Measurements from ENCODE around the gene NKAIN2.
"Not testable (repeated sequence)": the region's sequence is repeated elsewhere in the genome, so short reads cannot be mapped to it uniquely, and the experiment has no call there.

Gene NKAIN2

DNA sequence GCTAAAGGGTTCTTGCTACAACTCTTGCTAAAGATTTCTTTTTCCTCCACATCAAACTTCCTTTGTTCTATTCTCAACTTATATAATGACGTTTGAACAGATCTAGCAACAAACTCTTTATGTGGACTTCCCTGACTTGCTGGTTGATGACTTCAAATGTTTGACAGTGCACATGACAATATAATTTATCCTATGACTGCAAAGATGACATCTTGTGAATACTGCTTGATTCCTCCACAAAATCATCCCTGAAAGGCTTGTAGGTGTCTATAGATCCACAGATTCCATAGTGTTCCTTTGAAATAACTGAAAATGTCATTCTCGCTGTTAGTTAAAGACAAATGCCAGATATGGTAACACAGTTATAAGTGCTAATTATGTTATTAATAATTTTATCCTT, 478.9 kb downstream of the NKAIN2 start:
- H3K4me1 ChIP-seq (ENCODE audit: insufficient read depth, low read length): no peaks in the 10 kb centered on the region
- H3K27me3 ChIP-seq (ENCODE audit: insufficient read depth, low read length): no peaks in the 10 kb centered on the region
- H3K9me3 ChIP-seq (ENCODE audit: low read length): no peaks in the 10 kb centered on the region
- H3K4me3 ChIP-seq (ENCODE audit: low read length): no peak overlapping the region
- H2AFZ ChIP-seq (ENCODE audit: low read depth, low read length): no peak overlapping the region
- no peaks in the 10 kb centered on the region for H3K36me3 ChIP-seq (ENCODE audit: insufficient read depth, low read length)

DNA sequence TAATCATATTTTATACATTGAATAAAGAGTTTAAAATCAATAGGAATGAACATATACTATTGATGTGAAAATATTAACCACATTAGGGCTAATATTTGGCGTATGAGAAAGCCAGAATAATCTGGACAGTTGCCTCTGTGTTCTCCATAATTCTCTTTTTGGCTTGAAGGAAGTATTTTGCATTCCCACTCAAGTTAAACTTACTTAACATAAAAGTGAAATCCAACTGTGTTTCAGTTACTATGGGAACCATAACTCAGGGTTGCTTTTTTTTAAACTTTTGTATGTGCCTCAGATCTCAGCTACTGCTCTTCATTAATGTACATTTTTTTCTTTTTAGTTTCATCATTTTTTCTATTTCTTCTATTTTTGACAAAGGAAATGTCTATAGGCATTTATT, 479.8 kb downstream of the NKAIN2 start:
- Histone ChIP-seq H3K9me3 (ENCODE audit: low read length) (no peaks in the 10 kb centered on the region), H3K4me3 (ENCODE audit: low read length) (no peak overlapping the region), H3K27me3 (ENCODE audit: insufficient read depth, low read length) (no peaks in the 10 kb centered on the region), H3K36me3 (ENCODE audit: insufficient read depth, low read length) (no peaks in the 10 kb centered on the region), H2AFZ (ENCODE audit: low read depth, low read length) (no peak overlapping the region), H3K4me1 (ENCODE audit: insufficient read depth, low read length) (no peaks in the 10 kb centered on the region)

GRCh38 chr6:124285146-124285545, 481.5 kb downstream of the NKAIN2 start:
- H3K9me3 ChIP-seq (ENCODE audit: low read length): no peaks in the 10 kb centered on the region
- H3K4me3 ChIP-seq (ENCODE audit: low read length): no peak overlapping the region
- no peaks in the 10 kb centered on the region for H3K4me1 ChIP-seq (ENCODE audit: insufficient read depth, low read length)
- H3K27me3 ChIP-seq (ENCODE audit: insufficient read depth, low read length): no peaks in the 10 kb centered on the region
- H2AFZ ChIP-seq (ENCODE audit: low read depth, low read length): no peak overlapping the region
- no peaks in the 10 kb centered on the region for H3K36me3 ChIP-seq (ENCODE audit: insufficient read depth, low read length)

DNA sequence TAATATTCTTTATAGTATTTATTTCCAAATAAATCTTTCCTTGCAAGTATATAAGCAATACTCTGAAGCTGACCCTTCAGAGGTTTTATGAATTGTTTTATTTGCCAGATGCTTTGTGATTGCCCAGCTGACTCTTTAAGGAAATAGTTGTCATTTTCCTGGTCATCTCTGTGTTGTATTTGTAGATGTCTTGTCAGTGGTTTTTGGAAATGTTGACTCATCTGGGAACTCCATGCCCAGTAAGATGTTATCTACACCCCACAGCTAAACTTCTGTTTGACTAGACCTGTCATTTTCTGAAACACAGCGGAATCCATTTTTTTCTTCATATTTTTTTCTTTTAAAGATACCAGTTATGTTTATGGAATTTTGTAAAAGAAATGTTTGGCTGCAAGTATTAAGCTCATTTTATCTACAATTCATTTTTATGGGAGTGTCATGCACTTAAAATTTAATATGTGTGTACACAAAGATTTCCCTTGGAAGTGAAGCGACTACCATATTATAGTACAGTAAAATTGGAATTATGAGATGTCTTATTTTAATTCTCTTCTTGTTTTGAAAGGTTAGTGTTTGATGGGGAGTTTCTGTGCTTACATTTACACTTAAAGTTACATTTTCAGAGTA, 491.0 kb downstream of the NKAIN2 start:
- Histone ChIP-seq H3K9me3 (ENCODE audit: low read length) (no peaks in the 10 kb centered on the region), H2AFZ (ENCODE audit: low read depth, low read length) (no peak overlapping the region), H3K27me3 (ENCODE audit: insufficient read depth, low read length) (no peaks in the 10 kb centered on the region), H3K36me3 (ENCODE audit: insufficient read depth, low read length) (no peaks in the 10 kb centered on the region), H3K4me1 (ENCODE audit: insufficient read depth, low read length) (no peaks in the 10 kb centered on the region), H3K4me3 (ENCODE audit: low read length) (no peak overlapping the region)

- no peaks in the 10 kb centered on the region for H3K27me3 ChIP-seq (ENCODE audit: insufficient read depth, low read length)
- H3K36me3 ChIP-seq (ENCODE audit: insufficient read depth, low read length): no peaks in the 10 kb centered on the region
- H3K4me1 ChIP-seq (ENCODE audit: insufficient read depth, low read length): no peaks in the 10 kb centered on the region
- peaks cover 2% of the 10 kb centered on the region for H3K9me3 ChIP-seq (ENCODE audit: low read length)
- H3K4me3 ChIP-seq (ENCODE audit: low read length): no peak overlapping the region
- no peak overlapping the region for H2AFZ ChIP-seq (ENCODE audit: low read depth, low read length)
Observed at GRCh38 chr6:124297507-124297906, 493.8 kb downstream of the NKAIN2 start.

- Histone ChIP-seq H3K4me1 (ENCODE audit: insufficient read depth, low read length) (no peaks in the 10 kb centered on the region), H3K36me3 (ENCODE audit: insufficient read depth, low read length) (no peaks in the 10 kb centered on the region), H2AFZ (ENCODE audit: low read depth, low read length) (no peak overlapping the region)
Observed at GRCh38 chr6:124298730-124299129, 495.1 kb downstream of the NKAIN2 start.

GRCh38 chr6:124300907-124301306, 497.2 kb downstream of the NKAIN2 start:
- H3K4me1 ChIP-seq (ENCODE audit: insufficient read depth, low read length); H3K27me3 ChIP-seq (ENCODE audit: insufficient read depth, low read length); H2AFZ ChIP-seq (ENCODE audit: low read depth, low read length); H3K9me3 ChIP-seq (ENCODE audit: low read length); H3K4me3 ChIP-seq (ENCODE audit: low read length); H3K36me3 ChIP-seq (ENCODE audit: insufficient read depth, low read length): not testable (repeated sequence)

More at GRCh38 chr6:124298730-124299129, 495.1 kb downstream of the NKAIN2 start:
- Histone ChIP-seq H3K27me3 (ENCODE audit: insufficient read depth, low read length) (no peaks in the 10 kb centered on the region), H3K4me3 (ENCODE audit: low read length) (no peak overlapping the region), H3K9me3 (ENCODE audit: low read length) (peaks cover 2% of the 10 kb centered on the region)

DNA sequence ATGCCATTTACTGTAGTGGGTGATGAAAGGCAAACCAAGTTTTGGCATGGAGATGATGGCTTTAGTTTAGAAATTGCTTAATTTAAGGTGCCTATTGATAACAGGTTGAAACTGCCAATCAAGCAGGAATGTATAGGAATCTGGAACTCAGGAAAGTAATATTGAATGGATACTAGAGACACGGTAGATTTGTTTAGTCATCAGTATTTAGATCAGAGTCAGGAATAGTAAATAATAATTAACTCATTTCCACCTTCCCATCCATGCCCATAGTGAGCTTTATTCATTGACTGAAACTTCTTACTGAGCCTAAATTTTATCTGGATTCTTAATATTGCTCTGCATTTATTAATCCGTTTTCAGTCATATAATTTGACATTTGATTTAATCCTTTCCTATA, 500.3 kb downstream of the NKAIN2 start:
- Histone ChIP-seq H3K4me1 (ENCODE audit: insufficient read depth, low read length) (no peaks in the 10 kb centered on the region), H2AFZ (ENCODE audit: low read depth, low read length) (no peak overlapping the region), H3K4me3 (ENCODE audit: low read length) (no peak overlapping the region), H3K27me3 (ENCODE audit: insufficient read depth, low read length) (no peaks in the 10 kb centered on the region), H3K9me3 (ENCODE audit: low read length) (peaks cover 2% of the 10 kb centered on the region), H3K36me3 (ENCODE audit: insufficient read depth, low read length) (no peaks in the 10 kb centered on the region)

GRCh38 chr6:124310139-124310538, 506.5 kb downstream of the NKAIN2 start:
- Histone ChIP-seq H3K4me3 (ENCODE audit: low read length) (no peak overlapping the region), H3K36me3 (ENCODE audit: insufficient read depth, low read length) (no peaks in the 10 kb centered on the region), H3K27me3 (ENCODE audit: insufficient read depth, low read length) (no peaks in the 10 kb centered on the region), H3K9me3 (ENCODE audit: low read length) (no peaks in the 10 kb centered on the region), H2AFZ (ENCODE audit: low read depth, low read length) (no peak overlapping the region), H3K4me1 (ENCODE audit: insufficient read depth, low read length) (no peaks in the 10 kb centered on the region)

DNA sequence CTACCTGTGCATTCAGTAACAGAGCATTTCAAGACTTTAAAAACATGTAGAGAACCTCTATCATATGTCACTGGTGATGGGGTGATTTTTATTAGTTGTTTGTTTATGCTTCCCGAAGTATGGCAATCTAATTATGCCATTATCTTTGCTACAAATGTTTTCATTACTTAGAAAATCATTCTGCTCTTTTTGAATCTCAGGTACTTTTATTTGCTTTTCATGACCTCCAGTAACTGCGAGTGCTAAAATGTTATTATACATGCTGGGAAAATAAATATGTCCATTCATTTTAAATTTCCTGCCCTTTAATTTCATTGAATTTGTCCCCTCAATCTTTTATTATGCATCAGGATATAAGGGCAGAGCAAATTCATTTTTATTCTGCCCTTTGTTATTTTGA, 515.7 kb downstream of the NKAIN2 start:
- H3K27me3 ChIP-seq (ENCODE audit: insufficient read depth, low read length): no peaks in the 10 kb centered on the region
- H3K4me1 ChIP-seq (ENCODE audit: insufficient read depth, low read length): no peaks in the 10 kb centered on the region
- H2AFZ ChIP-seq (ENCODE audit: low read depth, low read length): no peak overlapping the region
- no peak overlapping the region for H3K4me3 ChIP-seq (ENCODE audit: low read length)
- no peaks in the 10 kb centered on the region for H3K36me3 ChIP-seq (ENCODE audit: insufficient read depth, low read length)
- no peaks in the 10 kb centered on the region for H3K9me3 ChIP-seq (ENCODE audit: low read length)

GRCh38 chr6:124324237-124324636, 520.6 kb downstream of the NKAIN2 start:
- Histone ChIP-seq H3K36me3 (ENCODE audit: insufficient read depth, low read length) (no peaks in the 10 kb centered on the region), H3K4me3 (ENCODE audit: low read length) (no peak overlapping the region)

DNA sequence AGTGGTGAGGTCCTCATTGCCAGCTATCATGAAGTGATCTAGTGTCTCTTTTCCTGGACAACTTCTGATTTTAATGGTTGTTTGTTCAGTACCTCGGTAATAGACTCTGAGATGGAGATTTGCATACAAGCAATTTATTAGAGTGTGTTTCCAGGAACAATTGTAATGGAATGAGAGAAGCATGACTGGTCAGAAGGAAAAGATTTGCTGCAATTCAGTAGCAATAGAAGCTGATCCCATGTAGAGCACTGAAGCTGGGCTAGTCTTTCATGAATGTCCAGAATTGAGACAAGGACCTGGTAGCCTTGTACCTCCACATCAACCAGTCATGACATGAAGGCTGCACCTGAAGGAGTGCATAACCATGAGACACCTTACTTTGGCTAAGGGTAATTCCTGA, 526.5 kb downstream of the NKAIN2 start:
- Histone ChIP-seq H3K9me3 (ENCODE audit: low read length) (no peaks in the 10 kb centered on the region), H2AFZ (ENCODE audit: low read depth, low read length) (no peak overlapping the region), H3K27me3 (ENCODE audit: insufficient read depth, low read length) (no peaks in the 10 kb centered on the region), H3K4me3 (ENCODE audit: low read length) (no peak overlapping the region), H3K36me3 (ENCODE audit: insufficient read depth, low read length) (no peaks in the 10 kb centered on the region), H3K4me1 (ENCODE audit: insufficient read depth, low read length) (no peaks in the 10 kb centered on the region)

More at GRCh38 chr6:124324237-124324636, 520.6 kb downstream of the NKAIN2 start:
- Histone ChIP-seq H2AFZ (ENCODE audit: low read depth, low read length) (no peak overlapping the region), H3K9me3 (ENCODE audit: low read length) (no peaks in the 10 kb centered on the region), H3K27me3 (ENCODE audit: insufficient read depth, low read length) (no peaks in the 10 kb centered on the region), H3K4me1 (ENCODE audit: insufficient read depth, low read length) (no peaks in the 10 kb centered on the region)

DNA sequence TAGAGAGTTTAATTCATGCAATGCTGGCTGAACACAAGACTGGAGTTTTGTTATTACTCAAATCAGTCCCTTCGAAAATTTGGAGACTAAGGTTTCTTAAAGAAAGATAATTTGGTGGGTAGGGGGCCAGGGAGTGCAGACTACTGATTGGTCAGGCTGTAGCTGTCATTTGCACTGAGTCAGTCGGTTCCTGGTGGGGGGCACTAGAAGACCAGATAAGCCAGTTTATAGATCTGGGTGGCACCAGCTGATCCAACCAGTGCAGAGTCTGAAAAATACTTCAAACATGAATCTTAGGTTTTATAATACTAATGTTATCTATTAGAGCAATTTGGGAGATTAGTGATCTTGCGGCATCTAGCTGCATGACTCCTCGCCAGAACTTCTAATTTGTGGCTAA, 530.7 kb downstream of the NKAIN2 start:
- Histone ChIP-seq H2AFZ (ENCODE audit: low read depth, low read length) (no peak overlapping the region), H3K9me3 (ENCODE audit: low read length) (no peaks in the 10 kb centered on the region), H3K27me3 (ENCODE audit: insufficient read depth, low read length) (no peaks in the 10 kb centered on the region), H3K36me3 (ENCODE audit: insufficient read depth, low read length) (no peaks in the 10 kb centered on the region), H3K4me1 (ENCODE audit: insufficient read depth, low read length) (no peaks in the 10 kb centered on the region), H3K4me3 (ENCODE audit: low read length) (no peak overlapping the region)

- Histone ChIP-seq H3K9me3 (ENCODE audit: low read length) (no peaks in the 10 kb centered on the region), H2AFZ (ENCODE audit: low read depth, low read length) (no peak overlapping the region), H3K4me3 (ENCODE audit: low read length) (no peak overlapping the region), H3K27me3 (ENCODE audit: insufficient read depth, low read length) (no peaks in the 10 kb centered on the region), H3K36me3 (ENCODE audit: insufficient read depth, low read length) (no peaks in the 10 kb centered on the region), H3K4me1 (ENCODE audit: insufficient read depth, low read length) (no peaks in the 10 kb centered on the region)
Observed at GRCh38 chr6:124339610-124340334, 536.1 kb downstream of the NKAIN2 start.
